MM.1S (cell line): ENCODE results near the gene SETBP1.

Experiments used
- CTCF ChIP-seq: fragments of 300-600 bp; sonication (generic); IDR thresholded peaks from 2 replicates; pipeline ENCODE4 v1.5.1; 2016; ENCODE audit warnings: antibody characterized with exemption, low read length, mixed read lengths
- EZH2 ChIP-seq: fragments of 300-600 bp; sonication (generic); optimal IDR thresholded peaks from 2 replicates; pipeline ENCODE3; 2017; ENCODE audit warnings: low read depth, mild to moderate bottlenecking, antibody characterized with exemption, low read length, mixed read lengths
- EZH2phosphoT487 ChIP-seq: fragments of 300-600 bp; sonication (generic); IDR thresholded peaks from 2 replicates; pipeline ENCODE4 v1.6.1; 2018; ENCODE audit warnings: antibody characterized with exemption, low read length

- TF ChIP-seq CTCF (no peak), EZH2phosphoT487 (no peak), EZH2 (no peak)
Measured at GRCh38 chr18:45068400-45069094, 387.9 kb downstream of the SETBP1 start.
